ENCODE data around the gene ARHGAP23.
"Not testable (repeated sequence)": the region's sequence is repeated elsewhere in the genome, so short reads cannot be mapped to it uniquely, and the experiment has no call there.

The ARHGAP23 gene

GRCh38 chr17:38508954-38509771 lies 80.9 kb downstream of the ARHGAP23 start:
- DNase-seq (ENCODE audit: extremely low spot score, insufficient read length, low read depth) (peak; percentile 75), FAIRE-seq (no peak)

GRCh38 chr17:38509772-38510420 lies 81.6 kb downstream of the ARHGAP23 start:
- FAIRE-seq (no peak), DNase-seq (ENCODE audit: extremely low spot score, insufficient read length, low read depth) (no peak)

GRCh38 chr17:38510421-38511149 lies 82.3 kb downstream of the ARHGAP23 start:
- DNase-seq (ENCODE audit: extremely low spot score, insufficient read length, low read depth) (no peak), FAIRE-seq (no peak)

DNA sequence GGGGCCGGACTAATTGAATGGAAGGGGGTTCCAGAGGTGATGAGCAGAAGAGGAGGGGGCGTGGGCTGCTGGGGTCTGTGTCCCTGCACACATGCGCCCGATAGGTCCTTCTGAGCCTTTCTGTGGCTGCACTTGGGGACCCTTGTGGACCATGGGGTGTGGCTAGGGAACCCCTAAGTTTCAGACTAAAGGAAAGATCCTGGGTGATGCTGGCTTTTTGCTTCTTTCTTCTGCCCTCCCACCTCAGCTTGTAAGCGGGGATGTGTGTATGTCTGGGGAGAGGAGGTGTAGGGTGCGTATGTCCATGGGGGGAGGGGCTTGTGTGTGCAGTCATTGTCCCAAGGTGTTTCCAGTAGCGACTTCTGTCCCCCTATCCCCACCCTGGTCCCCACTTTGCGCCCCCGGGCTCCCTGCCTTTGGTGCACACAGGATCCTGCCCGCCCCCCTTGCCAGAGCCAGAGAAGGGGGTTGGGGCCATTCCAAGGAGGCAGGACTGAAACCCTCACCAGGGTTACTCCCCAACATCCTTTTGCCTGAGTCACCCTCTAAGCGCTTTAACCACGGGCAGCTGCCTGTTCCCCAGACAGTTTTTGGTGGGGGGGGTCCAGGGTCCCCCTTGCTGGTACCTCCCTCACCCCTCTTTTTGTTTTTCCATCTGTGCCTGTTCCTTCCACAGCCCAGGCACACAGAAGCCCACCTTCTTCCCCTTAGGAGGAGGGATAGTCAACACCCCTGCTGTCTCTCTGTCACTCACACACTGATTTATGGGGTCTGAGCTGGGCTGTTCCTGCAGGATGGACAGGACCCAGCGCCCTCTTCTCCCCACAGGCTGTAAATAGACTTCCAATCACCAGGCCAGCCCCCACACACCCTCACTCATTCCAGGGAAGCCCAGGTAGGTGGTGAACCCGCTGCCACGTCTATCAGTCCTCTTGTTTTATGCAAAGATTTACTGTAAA lies 83.2 kb downstream of the ARHGAP23 start:
- DNase-seq (ENCODE audit: extremely low spot score, insufficient read length, low read depth): no peak

GRCh38 chr17:38512473-38513058 lies 84.3 kb downstream of the ARHGAP23 start:
- FAIRE-seq (no peak), DNase-seq (ENCODE audit: extremely low spot score, insufficient read length, low read depth) (no peak)

More for the DNA sequence above, 83.2 kb downstream of the ARHGAP23 start:
- no peak for FAIRE-seq

DNA sequence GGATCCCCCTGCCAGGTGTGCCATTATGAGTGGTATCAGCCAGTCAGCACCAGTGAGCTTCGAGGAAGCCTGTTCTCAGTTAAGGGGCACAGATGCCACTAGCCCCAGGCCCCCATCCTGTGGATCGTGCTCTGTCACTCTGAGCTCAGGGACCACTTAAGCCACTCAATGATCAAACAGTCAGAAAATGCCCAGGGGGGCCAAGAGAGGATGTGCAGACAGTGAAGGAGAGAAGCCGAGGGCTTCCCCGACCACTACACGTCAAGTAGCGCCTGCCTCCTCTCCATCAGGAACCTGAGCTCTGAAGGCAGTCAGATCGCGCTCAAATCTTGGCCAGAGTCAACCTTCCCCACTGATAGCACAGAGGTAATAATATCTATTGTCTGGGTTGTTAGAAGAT lies 98.3 kb downstream of the ARHGAP23 start:
- DNase-seq (ENCODE audit: extremely low spot score, insufficient read length, low read depth); FAIRE-seq: not testable (repeated sequence)

DNA sequence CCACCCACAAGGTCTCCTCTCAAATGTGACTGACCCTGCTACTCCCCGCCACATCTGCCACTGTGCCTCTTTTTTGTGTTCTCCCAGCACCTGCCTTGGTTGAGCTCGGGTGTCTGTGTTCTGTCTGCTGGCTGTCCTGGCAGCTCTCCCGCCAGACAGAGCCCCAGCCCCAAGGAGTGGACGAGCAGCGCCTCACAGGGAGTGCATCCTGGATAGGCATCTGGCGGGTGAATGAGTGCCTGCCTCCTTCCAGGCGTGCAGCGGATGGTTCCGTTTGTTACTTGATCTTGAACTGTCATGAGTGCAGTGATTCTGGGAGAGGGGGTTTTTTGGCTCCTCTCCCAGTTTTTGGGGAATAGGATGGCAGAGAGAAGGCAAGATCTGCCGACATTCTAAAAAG lies 99.9 kb downstream of the ARHGAP23 start:
- DNase-seq (ENCODE audit: extremely low spot score, insufficient read length, low read depth); FAIRE-seq: not testable (repeated sequence)

DNA sequence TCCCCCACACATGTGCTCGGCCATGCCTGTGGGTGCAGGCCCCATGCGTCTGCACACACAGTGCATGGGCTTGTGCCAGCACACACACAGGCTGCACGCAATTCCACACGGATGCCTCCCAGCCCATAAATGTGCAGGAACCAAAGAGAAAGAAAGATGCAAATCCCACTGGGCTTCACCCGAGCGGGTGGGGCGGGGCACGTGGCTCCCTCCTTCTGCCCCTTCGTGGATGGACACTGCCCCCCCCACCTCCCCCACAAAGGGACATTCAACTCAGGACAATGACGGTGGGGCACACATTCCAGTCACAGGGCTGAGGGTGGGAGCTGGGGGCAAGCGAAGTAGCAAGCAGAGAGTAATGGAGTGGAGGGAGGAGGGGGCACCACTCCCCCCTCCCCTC lies 102.6 kb downstream of the ARHGAP23 start:
- not testable (repeated sequence) for FAIRE-seq; DNase-seq (ENCODE audit: extremely low spot score, insufficient read length, low read depth)

DNA sequence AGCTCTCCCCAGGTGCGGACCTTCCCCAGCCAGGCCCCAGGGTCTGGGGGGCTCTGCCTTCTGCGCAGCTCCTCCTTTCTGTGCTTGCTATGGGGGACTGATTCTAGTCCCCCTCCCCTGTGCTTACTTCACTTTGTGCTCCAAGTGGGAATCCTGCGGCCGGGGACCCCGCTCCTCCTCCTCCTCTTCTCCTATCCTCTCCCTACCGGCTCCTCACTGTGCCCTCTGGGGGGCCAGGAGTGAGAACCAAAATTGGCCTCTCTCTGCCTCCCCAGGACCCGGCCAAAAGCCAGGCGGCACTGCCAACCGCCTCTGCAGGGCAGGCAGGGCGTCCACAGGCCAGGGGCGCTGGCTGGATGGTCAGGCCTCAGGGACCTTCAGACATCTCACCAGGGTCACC lies 103.5 kb downstream of the ARHGAP23 start:
- FAIRE-seq; DNase-seq (ENCODE audit: extremely low spot score, insufficient read length, low read depth): not testable (repeated sequence)

- DNase-seq (ENCODE audit: extremely low spot score, insufficient read length, low read depth) (no peak), FAIRE-seq (no peak)
Measured at GRCh38 chr17:38532451-38532850, 104.2 kb downstream of the ARHGAP23 start.

DNA sequence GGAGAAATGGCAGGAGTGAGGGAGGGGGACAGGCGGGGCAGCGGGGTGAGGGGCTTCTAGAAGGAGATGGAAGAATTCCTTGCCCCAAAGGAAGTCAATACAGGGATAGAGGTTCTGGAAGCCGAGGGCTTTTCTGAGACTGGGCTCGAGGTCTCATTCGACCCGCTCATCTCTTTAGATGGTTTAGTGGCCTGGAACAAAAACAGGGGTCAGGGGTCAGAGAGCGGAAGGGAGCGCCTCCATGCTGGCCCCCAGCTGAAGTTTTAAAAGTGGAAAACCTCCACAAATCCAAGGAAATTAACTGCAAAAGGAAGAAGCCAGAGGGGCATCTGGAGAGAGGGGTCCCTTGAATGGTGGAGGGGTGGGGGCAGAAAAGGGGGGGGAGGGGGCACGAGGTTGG lies 105.0 kb downstream of the ARHGAP23 start:
- FAIRE-seq (no peak), DNase-seq (ENCODE audit: extremely low spot score, insufficient read length, low read depth) (no peak)

GRCh38 chr17:38533866-38534497 lies 105.7 kb downstream of the ARHGAP23 start:
- no peak for FAIRE-seq
- no peak for DNase-seq (ENCODE audit: extremely low spot score, insufficient read length, low read depth)

- FAIRE-seq (no peak), DNase-seq (ENCODE audit: extremely low spot score, insufficient read length, low read depth) (no peak)
Measured at GRCh38 chr17:38534498-38534885, 106.2 kb downstream of the ARHGAP23 start.

GRCh38 chr17:38535886-38536285 lies 107.6 kb downstream of the ARHGAP23 start:
- DNase-seq (ENCODE audit: extremely low spot score, insufficient read length, low read depth): no peak
- no peak for FAIRE-seq

GRCh38 chr17:38536661-38537060 lies 108.4 kb downstream of the ARHGAP23 start:
- no peak for FAIRE-seq
- no peak for DNase-seq (ENCODE audit: extremely low spot score, insufficient read length, low read depth)

DNA sequence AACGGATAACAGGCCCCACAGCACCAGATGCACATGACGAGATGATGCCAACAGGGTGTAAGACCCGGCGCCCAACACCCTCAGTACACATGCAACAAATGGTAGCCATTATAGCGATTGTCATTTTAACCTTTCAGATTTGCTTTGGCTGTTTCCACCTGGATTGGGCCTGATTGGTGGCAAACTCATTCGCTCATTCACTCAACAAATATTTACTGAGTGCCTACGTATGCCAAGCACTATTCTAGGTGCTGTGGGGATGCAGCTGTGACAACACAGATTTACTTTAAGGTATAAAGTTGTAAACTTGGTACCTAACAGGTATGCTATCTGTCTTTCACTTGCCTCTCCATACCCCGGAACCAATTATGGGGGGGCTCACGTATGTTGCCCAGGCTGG lies 110.6 kb downstream of the ARHGAP23 start:
- DNase-seq (ENCODE audit: extremely low spot score, insufficient read length, low read depth) (no peak), FAIRE-seq (no peak)

- DNase-seq (ENCODE audit: extremely low spot score, insufficient read length, low read depth): no peak
- FAIRE-seq: no peak
Measured at GRCh38 chr17:38539386-38539785, 111.1 kb downstream of the ARHGAP23 start.

GRCh38 chr17:38540514-38541045 lies 112.3 kb downstream of the ARHGAP23 start:
- DNase-seq (ENCODE audit: extremely low spot score, insufficient read length, low read depth) (no peak), FAIRE-seq (no peak)

DNA sequence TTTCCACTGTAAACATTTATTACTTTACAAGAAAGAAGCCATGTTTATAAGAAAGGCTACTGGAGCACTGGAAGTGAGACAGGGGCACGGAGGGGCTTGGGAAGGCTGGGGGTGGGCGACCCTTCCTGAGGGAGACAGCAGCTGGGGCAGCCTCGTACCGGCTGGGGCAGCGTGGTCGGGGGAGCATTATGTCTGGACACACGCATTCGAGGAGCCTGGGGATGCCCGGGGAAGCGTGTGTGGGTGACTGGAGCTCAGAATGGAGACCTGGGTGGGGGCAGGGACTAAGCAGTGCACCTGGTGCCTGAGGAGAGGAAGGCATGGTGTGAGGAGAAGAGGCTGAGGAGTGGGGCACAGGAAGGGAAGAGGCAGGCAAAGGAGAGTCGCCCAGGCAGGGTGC lies 113.0 kb downstream of the ARHGAP23 start:
- DNase-seq (ENCODE audit: extremely low spot score, insufficient read length, low read depth): no peak

More for the DNA sequence above, 113.0 kb downstream of the ARHGAP23 start:
- FAIRE-seq: no peak
